Spleen (tissue), 11 donors: ENCODE results near the gene GOSR2. TPM values are rescaled to one million over a fixed set of nuclear protein-coding genes. Genes with fewer than 3 reads are reported as not detected.

ENCODE experiments used
- DNase-seq: peaks from one replicate; pipeline ENCODE4 v3.0.0-alpha.2; 2020
- H3K27ac ChIP-seq, 8 donors: fragments of 200-600 bp; sonication (generic) in 7 of 8; 1 replicate in 4 of 8; 2 replicates in 4 of 8; pipeline versions ENCODE4 v1.5.0 to v1.8.0; 2016 to 2021; ENCODE audit warnings: inconsistent platforms in 4 of 8, mild to moderate bottlenecking in 4 of 8, moderate library complexity in 1 of 8
- H3K27me3 ChIP-seq, 7 donors: fragments of 200-600 bp; sonication (generic) in 6 of 7; replicated peaks in 1 of 7; 1 replicate in 4 of 7; 2 replicates in 3 of 7; pipeline versions ENCODE4 v1.5.0 to v1.8.0; 2016 to 2021; ENCODE audit warnings: inconsistent platforms in 3 of 7, mild to moderate bottlenecking in 1 of 7
- H3K36me3 ChIP-seq, 6 donors: fragments of 200-600 bp; sonication (generic) in 5 of 6; 1 replicate in 4 of 6; 2 replicates in 2 of 6; pipeline versions ENCODE4 v1.5.0 to v1.8.0; 2016 to 2021; ENCODE audit warnings: inconsistent platforms in 2 of 6
- H3K4me1 ChIP-seq, 6 donors: fragments of 200-600 bp; sonication (generic) in 5 of 6; 1 replicate in 3 of 6; 2 replicates in 3 of 6; pipeline versions ENCODE4 v1.5.0 to v1.8.0; 2016 to 2021; ENCODE audit warnings: inconsistent platforms in 3 of 6
- H3K4me3 ChIP-seq, 8 donors: fragments of 200-600 bp; sonication (generic) in 7 of 8; 1 replicate in 4 of 8; 2 replicates in 4 of 8; pipeline versions ENCODE4 v1.5.0 to v1.8.0; 2016 to 2021; ENCODE audit warnings: inconsistent platforms in 4 of 8, mild to moderate bottlenecking in 4 of 8, moderate library complexity in 2 of 8
- H3K9me3 ChIP-seq, 8 donors: fragments of 200-600 bp; sonication (generic) in 7 of 8; 1 replicate in 4 of 8; 2 replicates in 4 of 8; pipeline versions ENCODE4 v1.5.0 to v1.8.0; 2016 to 2021; ENCODE audit warnings: inconsistent platforms in 4 of 8
- POLR2A ChIP-seq, 3 donors: fragments of 450-650 bp; IDR thresholded peaks; one replicate each; pipeline ENCODE4 v1.5.1; 2017; ENCODE audit warnings: antibody characterized with exemption in 3 of 3, mild to moderate bottlenecking in 1 of 3
- POLR2AphosphoS5 ChIP-seq, 3 donors: sonication (generic); formaldehyde crosslinking; IDR thresholded peaks; one replicate each; pipeline ENCODE4 v1.5.1; 2017; ENCODE audit warnings: antibody characterized with exemption in 3 of 3
- WGBS, 5 donors: extraction: QIAGEN DNeasy Blood & Tissue Kit in 3 of 5; methylation state at CpG; one replicate each; pipeline versions ENCODE4 v1.1.5 to v1.1.7; 2013 to 2018; 5-methylcytosine and 5-hydroxymethylcytosine counted together
- intact Hi-C: fragments of 100-400 bp; cut with DNase I; formaldehyde crosslinking; loops from one replicate; pipeline ENCODE4 v1.15.0; 2023; ENCODE audit warnings: low total_unique reads
- polyA plus RNA-seq, 3 donors: library from polyadenylated mRNA; stranded (reverse); fragments of 200-250 nt; gene quantifications; one replicate each; pipeline ENCODE4 v1.2.1, GENCODE V29; 2013
- total RNA-seq, 7 donors: library from RNA; depleted of rRNA in 3 of 7; stranded (reverse); fragments of >200 nt in 3 of 7; fragmentation: NEBNext Ultra II Directional in 4 of 7; extraction: Animal tissue kit (Norgen Biotek cat#: 25700) in 4 of 7; gene quantifications; one replicate each; pipeline versions ENCODE4 v1.1.0 to v1.2.1, GENCODE V29; 2016 to 2021
- TF ChIP-seq, protein P1 (sequence below), 11 experiments: fragments of 200-600 bp in 7 of 11; fragments of 450-650 bp in 4 of 11; sonication (generic) in 4 of 11; IDR thresholded peaks in 8 of 11; conservative IDR thresholded peaks in 3 of 11; 1 replicate in 7 of 11; 2 replicates in 4 of 11; pipeline versions ENCODE4 v1.4.0 to v1.8.0; 2016 to 2021; ENCODE audit warnings: antibody characterized with exemption in 11 of 11, inconsistent platforms in 4 of 11, mild to moderate bottlenecking in 1 of 11
- donor health status: healthy with polysubstance abuse.
- donor health status: DM: no; HTN: no; CAD: no; lungs with moderate emphysema.
- donor health status: DM: no; HTN: no; CAD: no.
- donor health status: Bipolar disorder and iron deficiency.
- donor health status: healthy.
- donor health status: DM: no; HTN: no; CAD: no.
- donor health status: DM: yes; HTN: yes; CAD: no.

Gene GOSR2
- total and polyA plus RNA-seq, 10 donors = 19.2 to 114 (median 80.0) TPM

DNA sequence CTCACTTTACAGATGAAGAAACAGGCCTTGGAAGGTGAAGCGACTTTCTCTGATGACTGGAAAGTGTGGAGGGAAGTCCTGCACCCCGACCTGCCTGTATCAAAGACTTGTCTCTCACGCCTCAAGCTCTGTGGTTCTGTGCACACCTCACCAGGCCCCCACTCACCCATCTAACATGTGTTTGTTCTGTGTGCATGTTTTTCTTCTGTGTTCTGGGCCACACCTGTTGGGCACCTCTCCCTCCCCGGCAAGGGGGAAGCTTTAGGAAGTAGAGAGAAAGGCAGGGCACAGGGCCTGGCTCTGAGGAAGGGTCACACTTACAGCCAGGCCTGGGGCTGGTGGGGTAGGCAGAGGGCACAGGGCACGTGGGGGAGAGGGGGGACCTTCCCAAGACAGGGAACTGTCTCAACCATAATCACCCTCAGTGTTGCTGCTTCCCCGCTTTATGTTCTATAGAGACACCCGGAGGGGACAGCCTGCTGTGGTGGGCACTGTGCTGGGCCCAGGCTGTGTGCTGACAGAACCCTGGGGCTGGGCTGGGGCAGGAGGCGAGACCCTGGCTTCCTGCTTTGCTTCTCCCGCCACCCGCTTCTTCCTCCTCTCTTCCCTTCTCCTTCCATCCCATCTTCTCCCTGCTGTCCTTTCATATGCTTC, 48.8 kb downstream of the GOSR2 start:
- TF ChIP-seq POLR2AphosphoS5 (IDR thresholded peaks at IDR 0.05) (no peak), POLR2A (IDR thresholded peaks at IDR 0.05) (no peak)
- TF ChIP-seq, protein P1, sequence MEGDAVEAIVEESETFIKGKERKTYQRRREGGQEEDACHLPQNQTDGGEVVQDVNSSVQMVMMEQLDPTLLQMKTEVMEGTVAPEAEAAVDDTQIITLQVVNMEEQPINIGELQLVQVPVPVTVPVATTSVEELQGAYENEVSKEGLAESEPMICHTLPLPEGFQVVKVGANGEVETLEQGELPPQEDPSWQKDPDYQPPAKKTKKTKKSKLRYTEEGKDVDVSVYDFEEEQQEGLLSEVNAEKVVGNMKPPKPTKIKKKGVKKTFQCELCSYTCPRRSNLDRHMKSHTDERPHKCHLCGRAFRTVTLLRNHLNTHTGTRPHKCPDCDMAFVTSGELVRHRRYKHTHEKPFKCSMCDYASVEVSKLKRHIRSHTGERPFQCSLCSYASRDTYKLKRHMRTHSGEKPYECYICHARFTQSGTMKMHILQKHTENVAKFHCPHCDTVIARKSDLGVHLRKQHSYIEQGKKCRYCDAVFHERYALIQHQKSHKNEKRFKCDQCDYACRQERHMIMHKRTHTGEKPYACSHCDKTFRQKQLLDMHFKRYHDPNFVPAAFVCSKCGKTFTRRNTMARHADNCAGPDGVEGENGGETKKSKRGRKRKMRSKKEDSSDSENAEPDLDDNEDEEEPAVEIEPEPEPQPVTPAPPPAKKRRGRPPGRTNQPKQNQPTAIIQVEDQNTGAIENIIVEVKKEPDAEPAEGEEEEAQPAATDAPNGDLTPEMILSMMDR (IDR thresholded peaks at IDR 0.05 in 8 of 11, conservative IDR thresholded peaks at IDR 0.05 in 3 of 11) = no peak
- intact Hi-C loops = no loop called here
- DNase-seq = no peak

DNA sequence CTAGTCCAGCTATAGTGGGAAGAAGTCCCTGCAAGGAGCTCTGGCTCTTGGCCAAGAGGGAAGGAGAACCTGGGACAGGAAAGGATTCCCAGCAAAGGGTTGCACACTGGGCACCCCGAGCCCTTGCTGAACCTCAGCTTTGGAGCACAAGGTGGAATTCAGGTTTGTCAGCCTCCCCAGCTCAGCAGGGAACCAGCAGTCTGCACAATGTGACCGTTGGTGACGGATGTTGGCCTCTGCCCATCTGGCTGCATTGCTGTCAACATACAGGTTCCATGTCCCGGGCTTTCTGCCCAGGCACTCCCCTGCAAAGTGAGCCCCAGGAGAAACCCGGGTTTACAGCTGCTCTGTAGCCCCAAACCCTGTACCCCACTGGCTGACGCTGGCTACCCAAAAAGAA, 49.4 kb downstream of the GOSR2 start:
- WGBS, 5 donors = 76 to 90% (median 84%) methylated on average over 4 to 6 of the region's 6 CpGs
- H3K4me1 ChIP-seq = no peaks in the 10 kb centered on the region
- peaks cover 0 to 15% (median 8%) of the 10 kb centered on the region in 7 donors for H3K27me3 ChIP-seq
- peaks cover 0 to 25% (median 0%) of the 10 kb centered on the region in 6 donors for H3K36me3 ChIP-seq
- H3K9me3 ChIP-seq = no peaks in the 10 kb centered on the region
- no peak overlapping the region for H3K27ac ChIP-seq
- H3K4me3 ChIP-seq = no peak overlapping the region
- TF ChIP-seq, protein P1 (IDR thresholded peaks at IDR 0.05 in 8 of 11, conservative IDR thresholded peaks at IDR 0.05 in 3 of 11) = no peak
- TF ChIP-seq POLR2AphosphoS5 (IDR thresholded peaks at IDR 0.05) = no peak
- DNase-seq = no peak
- intact Hi-C loops = no loop called here

More for the DNA sequence above, 48.8 kb downstream of the GOSR2 start:
- no peak overlapping the region for H3K4me3 ChIP-seq
- no peaks in the 10 kb centered on the region for H3K4me1 ChIP-seq
- no peak overlapping the region for H3K27ac ChIP-seq
- H3K9me3 ChIP-seq = no peaks in the 10 kb centered on the region
- WGBS, 5 donors = 73 to 79% (median 77%) methylated on average over 8 to 10 of the region's 10 CpGs
- H3K36me3 ChIP-seq = peaks cover 0 to 30% (median 2%) of the 10 kb centered on the region in 6 donors
- peaks cover 0 to 10% (median 2%) of the 10 kb centered on the region in 7 donors for H3K27me3 ChIP-seq

DNA sequence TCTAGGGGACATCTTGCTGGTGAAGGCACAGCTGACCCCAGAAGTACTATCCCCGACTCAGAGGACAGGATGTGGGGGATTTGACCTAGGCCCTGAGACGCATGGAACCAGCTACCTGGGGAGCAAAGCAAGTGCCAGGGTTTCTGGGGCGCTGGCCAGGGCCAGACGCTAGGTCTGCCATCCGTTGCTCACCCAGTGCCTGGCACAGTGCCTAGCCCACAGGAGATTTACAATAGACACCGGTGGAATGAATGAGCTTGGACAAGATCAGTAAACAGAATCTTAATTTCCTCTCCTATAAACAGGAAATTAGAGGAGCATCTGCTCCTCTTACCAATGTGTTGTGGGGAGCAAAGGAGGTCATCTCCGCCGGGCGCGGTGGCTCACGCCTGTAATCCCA, 51.1 kb downstream of the GOSR2 start:
- no peak for DNase-seq
- Histone ChIP-seq H3K27me3 (peaks cover 0 to 33% (median 25%) of the 10 kb centered on the region in 7 donors), H3K4me1 (peaks cover 11 to 15% (median 13%) of the 10 kb centered on the region in 6 donors), H3K36me3 (peaks cover 0 to 10% (median 0%) of the 10 kb centered on the region in 6 donors), H3K27ac (no peak overlapping the region), H3K9me3 (no peaks in the 10 kb centered on the region), H3K4me3 (no peak overlapping the region)
- 75 to 85% (median 79%) methylated on average over 10 to 11 of the region's 11 CpGs for WGBS, 5 donors
- TF ChIP-seq, protein P1 (IDR thresholded peaks at IDR 0.05 in 8 of 11, conservative IDR thresholded peaks at IDR 0.05 in 3 of 11) = no peak
- TF ChIP-seq POLR2A (IDR thresholded peaks at IDR 0.05) (no peak), POLR2AphosphoS5 (IDR thresholded peaks at IDR 0.05) (no peak)
- intact Hi-C loops = no loop called here

DNA sequence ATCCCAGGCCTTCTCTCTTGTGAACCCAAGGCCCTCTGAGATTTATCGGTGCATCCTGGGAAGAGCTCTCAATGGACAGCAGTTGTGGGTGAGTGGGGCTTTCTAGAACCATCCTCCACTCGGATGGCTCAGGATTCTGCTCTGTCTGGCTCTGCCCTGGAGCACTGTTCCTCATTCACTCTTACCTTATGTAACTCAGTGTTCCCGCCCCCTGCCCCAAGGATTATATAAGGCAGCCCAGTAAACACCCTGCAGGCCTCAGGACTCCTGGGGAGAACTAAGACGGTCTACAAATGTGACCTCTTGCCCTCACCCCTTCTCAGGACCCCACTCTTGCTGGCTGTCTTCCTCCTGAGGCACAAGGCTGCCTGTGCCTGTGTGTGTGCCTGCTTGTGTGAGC, 52.3 kb downstream of the GOSR2 start:
- Histone ChIP-seq H3K27me3 (peaks cover 0 to 45% (median 37%) of the 10 kb centered on the region in 7 donors), H3K27ac (no peak overlapping the region), H3K36me3 (no peaks in the 10 kb centered on the region), H3K4me1 (peaks cover 17 to 25% (median 21%) of the 10 kb centered on the region in 6 donors), H3K9me3 (no peaks in the 10 kb centered on the region), H3K4me3 (no peak overlapping the region)
- 79 to 84% (median 82%) methylated on average over 4 of the region's 4 CpGs for WGBS, 5 donors
- TF ChIP-seq, protein P1 (IDR thresholded peaks at IDR 0.05 in 8 of 11, conservative IDR thresholded peaks at IDR 0.05 in 3 of 11) = no peak
- TF ChIP-seq POLR2AphosphoS5 (IDR thresholded peaks at IDR 0.05) (no peak), POLR2A (IDR thresholded peaks at IDR 0.05) (no peak)
- intact Hi-C loops = no loop called here
- no peak for DNase-seq
